CD14-positive monocyte (primary cell): ENCODE data around the gene ANXA11. TPM values are rescaled to one million over a fixed set of nuclear protein-coding genes. Genes with fewer than 3 reads are reported as not detected.

Experiments used
- DNase-seq, 3 donors: peaks; one replicate each; pipeline ENCODE4 v3.0.0-alpha.2; 2011 to 2022
- H2AFZ ChIP-seq: 2 replicates; pipeline ENCODE4 v1.6.0; 2012; ENCODE audit warnings: mild to moderate bottlenecking, low read depth, low read length, inconsistent platforms; ENCODE audit not compliant: insufficient read depth, poor library complexity, severe bottlenecking
- H3K27ac ChIP-seq, 2 donors: 1 replicate in 1 of 2; 2 replicates in 1 of 2; pipeline ENCODE4 v1.5.1; 2012 to 2013; ENCODE audit warnings: low read length in 2 of 2, control low read depth in 1 of 2, inconsistent platforms in 1 of 2, low read depth in 1 of 2, mild to moderate bottlenecking in 1 of 2
- H3K27me3 ChIP-seq, 2 donors: one replicate each; pipeline versions ENCODE4 v1.6.0 to v1.6.1; 2011 to 2013; ENCODE audit warnings: low read length in 2 of 2; ENCODE audit not compliant: control insufficient read depth in 2 of 2, insufficient read depth in 2 of 2
- H3K36me3 ChIP-seq, 2 donors: replicated peaks in 1 of 2; 1 replicate in 1 of 2; 2 replicates in 1 of 2; pipeline versions ENCODE4 v1.5.1 to v1.6.1; 2012 to 2013; ENCODE audit warnings: low read length in 2 of 2, control low read depth in 1 of 2, inconsistent platforms in 1 of 2, mild to moderate bottlenecking in 1 of 2; ENCODE audit not compliant: insufficient read depth in 2 of 2, control insufficient read depth in 1 of 2
- H3K4me1 ChIP-seq, 2 donors: 1 replicate in 1 of 2; 2 replicates in 1 of 2; pipeline versions ENCODE4 v1.5.1 to v1.6.1; 2012 to 2013; ENCODE audit warnings: low read length in 2 of 2, control low read depth in 1 of 2, inconsistent platforms in 1 of 2, mild to moderate bottlenecking in 1 of 2, moderate library complexity in 1 of 2; ENCODE audit not compliant: insufficient read depth in 2 of 2, control insufficient read depth in 1 of 2
- H3K4me2 ChIP-seq: replicated peaks from 2 replicates; pipeline ENCODE3; 2012; ENCODE audit warnings: low read length, moderate library complexity, mild to moderate bottlenecking; ENCODE audit not compliant: poor library complexity, severe bottlenecking; ENCODE audit errors: extremely low read depth
- H3K4me3 ChIP-seq, 3 experiments: fragments of 200-600 bp in 1 of 3; sonication (generic) in 1 of 3; replicated peaks in 1 of 3; 1 replicate in 2 of 3; 2 replicates in 1 of 3; pipeline ENCODE4 v1.5.1; 2011 to 2013; ENCODE audit warnings: low read length in 3 of 3, mild to moderate bottlenecking in 3 of 3, control low read depth in 2 of 3, low read depth in 2 of 3, inconsistent platforms in 1 of 3, moderate library complexity in 1 of 3
- H3K79me2 ChIP-seq: 2 replicates; pipeline ENCODE4 v1.6.0; 2012; ENCODE audit warnings: mild to moderate bottlenecking, control low read depth, inconsistent platforms, low read length, moderate library complexity; ENCODE audit not compliant: insufficient read depth
- H3K9ac ChIP-seq: 2 replicates; pipeline ENCODE4 v1.6.0; 2017; ENCODE audit warnings: low read length, mild to moderate bottlenecking; ENCODE audit not compliant: insufficient read depth, poor library complexity, severe bottlenecking
- H3K9me3 ChIP-seq, 2 donors: replicated peaks in 1 of 2; 1 replicate in 1 of 2; 2 replicates in 1 of 2; pipeline versions ENCODE4 v1.5.1 to v1.6.1; 2012 to 2013; ENCODE audit warnings: low read length in 2 of 2, control low read depth in 1 of 2; ENCODE audit not compliant: control insufficient read depth in 1 of 2, insufficient read depth in 1 of 2
- H4K20me1 ChIP-seq: 2 replicates; pipeline ENCODE4 v1.6.0; 2012; ENCODE audit warnings: mild to moderate bottlenecking, low read length, control low read depth, moderate library complexity; ENCODE audit not compliant: insufficient read depth
- H3K27ac Mint-ChIP-seq, 7 donors: one replicate each; pipeline ENCODE4 v1.8.0; 2020; ENCODE audit warnings: mild to moderate bottlenecking in 7 of 7, mixed read lengths in 7 of 7, moderate library complexity in 6 of 7, inconsistent platforms in 2 of 7
- H3K27me3 Mint-ChIP-seq, 3 donors: one replicate each; pipeline ENCODE4 v1.8.0; 2021 to 2022; ENCODE audit warnings: low read depth in 3 of 3, mild to moderate bottlenecking in 3 of 3, mixed read lengths in 3 of 3, moderate library complexity in 3 of 3, inconsistent platforms in 1 of 3
- H3K36me3 Mint-ChIP-seq, 2 donors: one replicate each; pipeline ENCODE4 v1.8.0; 2020; ENCODE audit warnings: mixed read lengths in 2 of 2, inconsistent platforms in 1 of 2, mild to moderate bottlenecking in 1 of 2
- H3K4me1 Mint-ChIP-seq: one replicate; pipeline ENCODE4 v1.8.0; 2020; ENCODE audit warnings: mild to moderate bottlenecking, mixed read lengths
- H3K4me3 Mint-ChIP-seq, 2 donors: one replicate each; pipeline ENCODE4 v1.8.0; 2020; ENCODE audit warnings: mild to moderate bottlenecking in 2 of 2, mixed read lengths in 2 of 2, moderate library complexity in 1 of 2
- H3K9me3 Mint-ChIP-seq, 7 donors: one replicate each; pipeline ENCODE4 v1.8.0; 2020 to 2022; ENCODE audit warnings: mixed read lengths in 7 of 7, mild to moderate bottlenecking in 6 of 7, moderate library complexity in 6 of 7, inconsistent platforms in 2 of 7
- WGBS: methylation state at CpG from one replicate; pipeline ENCODE4 v1.1.5; 2013; ENCODE audit warnings: missing lambda C conversion rate; ENCODE audit not compliant: insufficient coverage; 5-methylcytosine and 5-hydroxymethylcytosine counted together
- intact Hi-C, 2 donors: fragments of 100-400 bp; cut with micrococcal nuclease; formaldehyde crosslinking; loops; one replicate each; pipeline versions ENCODE4 v1.15.0 to v1.15.1; 2023
- polyA plus RNA-seq, 3 donors: library from polyadenylated mRNA; depleted of rRNA in 1 of 3; unstranded in 2 of 3; stranded (reverse) in 1 of 3; fragments of 300-500 nt in 2 of 3; fragments of >200 nt in 1 of 3; fragmentation: Illumina TruSeq in 2 of 3; gene quantifications; 1 replicate in 2 of 3; 2 replicates in 1 of 3; pipeline ENCODE4 v1.2.3, GENCODE V29; 2012 to 2021
- TF ChIP-seq, protein P1 (sequence below): fragments of 200-600 bp; IDR thresholded peaks from one replicate; pipeline ENCODE4 v1.8.0; 2022; ENCODE audit warnings: antibody characterized with exemption, mild to moderate bottlenecking

ANXA11 gene
- polyA plus RNA-seq, 3 donors = 95.6 to 174 (median 134) TPM

DNA sequence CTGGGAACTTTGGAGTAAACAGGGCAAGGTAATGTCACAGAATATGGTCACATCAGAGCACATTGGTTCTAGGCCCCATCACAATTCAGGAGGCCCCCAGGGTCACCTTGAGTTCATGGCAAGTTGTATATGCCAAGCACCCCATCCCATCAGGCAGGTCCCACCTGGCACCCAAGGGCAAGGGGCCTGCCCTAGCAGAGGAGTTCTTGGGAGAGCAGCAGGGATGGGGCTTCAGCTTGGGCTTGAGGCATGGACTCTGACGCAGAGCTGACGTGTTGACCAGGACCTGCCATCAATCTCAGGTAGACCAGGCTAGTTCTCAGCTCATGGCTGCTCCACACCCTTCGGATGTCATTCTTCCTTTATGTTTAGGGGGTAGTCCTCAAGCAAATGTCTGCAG, 51.9 kb downstream of the ANXA11 start:
- TF ChIP-seq, protein P1, sequence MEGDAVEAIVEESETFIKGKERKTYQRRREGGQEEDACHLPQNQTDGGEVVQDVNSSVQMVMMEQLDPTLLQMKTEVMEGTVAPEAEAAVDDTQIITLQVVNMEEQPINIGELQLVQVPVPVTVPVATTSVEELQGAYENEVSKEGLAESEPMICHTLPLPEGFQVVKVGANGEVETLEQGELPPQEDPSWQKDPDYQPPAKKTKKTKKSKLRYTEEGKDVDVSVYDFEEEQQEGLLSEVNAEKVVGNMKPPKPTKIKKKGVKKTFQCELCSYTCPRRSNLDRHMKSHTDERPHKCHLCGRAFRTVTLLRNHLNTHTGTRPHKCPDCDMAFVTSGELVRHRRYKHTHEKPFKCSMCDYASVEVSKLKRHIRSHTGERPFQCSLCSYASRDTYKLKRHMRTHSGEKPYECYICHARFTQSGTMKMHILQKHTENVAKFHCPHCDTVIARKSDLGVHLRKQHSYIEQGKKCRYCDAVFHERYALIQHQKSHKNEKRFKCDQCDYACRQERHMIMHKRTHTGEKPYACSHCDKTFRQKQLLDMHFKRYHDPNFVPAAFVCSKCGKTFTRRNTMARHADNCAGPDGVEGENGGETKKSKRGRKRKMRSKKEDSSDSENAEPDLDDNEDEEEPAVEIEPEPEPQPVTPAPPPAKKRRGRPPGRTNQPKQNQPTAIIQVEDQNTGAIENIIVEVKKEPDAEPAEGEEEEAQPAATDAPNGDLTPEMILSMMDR = no peak
- H3K9me3 Mint-ChIP-seq = peaks cover 0 to 2% (median 0%) of the 10 kb centered on the region in 7 donors
- intact Hi-C loops = no loop called here
- Histone ChIP-seq H3K4me1 (peaks cover 5% of the 10 kb centered on the region in 2 donors), H3K4me3 (no peak overlapping the region), H4K20me1 (peaks cover 23% of the 10 kb centered on the region), H3K27ac (no peak overlapping the region), H3K4me2 (no peak overlapping the region), H3K9ac (no peak overlapping the region), H3K36me3 (peaks cover 74 to 87% of the 10 kb centered on the region in 2 donors), H3K79me2 (no peaks in the 10 kb centered on the region), H3K27me3 (no peaks in the 10 kb centered on the region), H2AFZ (no peak overlapping the region), H3K9me3 (no peaks in the 10 kb centered on the region)
- peaks cover 5% of the 10 kb centered on the region for H3K4me1 Mint-ChIP-seq
- no peak overlapping the region for H3K4me3 Mint-ChIP-seq
- H3K36me3 Mint-ChIP-seq = peaks cover 92 to 96% of the 10 kb centered on the region in 2 donors
- H3K27ac Mint-ChIP-seq = no peak overlapping the region
- DNase-seq = no peak
- 100% methylated on average over 3 of the region's 3 CpGs for WGBS
- no peaks in the 10 kb centered on the region for H3K27me3 Mint-ChIP-seq

DNA sequence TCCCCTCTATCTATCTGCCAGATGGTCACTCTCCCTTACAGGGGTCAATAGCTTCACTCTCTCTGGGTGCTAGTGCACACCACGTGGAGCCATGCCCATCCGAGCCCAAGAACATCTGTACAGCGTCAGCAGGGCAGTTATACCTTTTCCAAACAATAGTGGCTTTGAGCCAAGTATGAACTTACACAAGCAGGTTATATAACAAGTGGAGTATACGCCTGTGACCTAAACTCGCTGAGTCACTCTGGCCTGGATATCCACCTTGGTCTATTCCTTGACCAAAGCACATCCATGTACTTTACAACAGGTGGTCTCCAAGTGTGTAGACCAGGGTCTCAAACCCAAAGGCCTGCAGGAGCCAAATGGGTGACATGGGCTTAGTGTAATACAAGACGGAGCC, 52.5 kb downstream of the ANXA11 start:
- peaks cover 87 to 96% of the 10 kb centered on the region in 2 donors for H3K36me3 Mint-ChIP-seq
- Histone ChIP-seq H3K9ac (no peak overlapping the region), H3K79me2 (no peaks in the 10 kb centered on the region), H3K27me3 (no peaks in the 10 kb centered on the region), H3K9me3 (no peaks in the 10 kb centered on the region), H2AFZ (no peak overlapping the region), H3K4me1 (no peaks in the 10 kb centered on the region), H3K36me3 (peaks cover 73 to 81% of the 10 kb centered on the region in 2 donors), H4K20me1 (peaks cover 17% of the 10 kb centered on the region), H3K4me3 (no peak overlapping the region), H3K27ac (no peak overlapping the region), H3K4me2 (no peak overlapping the region)
- no peak overlapping the region for H3K27ac Mint-ChIP-seq
- H3K4me3 Mint-ChIP-seq = no peak overlapping the region
- H3K27me3 Mint-ChIP-seq = no peaks in the 10 kb centered on the region
- H3K4me1 Mint-ChIP-seq = peaks cover under 1% of the 10 kb centered on the region
- no peak for DNase-seq
- 93% methylated on average over 3 of the region's 6 CpGs for WGBS
- H3K9me3 Mint-ChIP-seq = peaks cover 0 to 2% (median 0%) of the 10 kb centered on the region in 7 donors
- TF ChIP-seq, protein P1 = no peak
- intact Hi-C loops = no loop called here
